ENCODE data around the gene CDK17.
"Not testable (repeated sequence)": the region's sequence is repeated elsewhere in the genome, so short reads cannot be mapped to it uniquely, and the experiment has no call there.

CDK17 gene

GRCh38 chr12:96327346-96327745 is 72.9 kb downstream of the CDK17 start:
- no peak overlapping the region for H3K27ac ChIP-seq
- no peak for TF ChIP-seq ZFX (IDR thresholded peaks at IDR 0.05; ENCODE audit: borderline replicate concordance)
- TF ChIP-seq, protein P1, sequence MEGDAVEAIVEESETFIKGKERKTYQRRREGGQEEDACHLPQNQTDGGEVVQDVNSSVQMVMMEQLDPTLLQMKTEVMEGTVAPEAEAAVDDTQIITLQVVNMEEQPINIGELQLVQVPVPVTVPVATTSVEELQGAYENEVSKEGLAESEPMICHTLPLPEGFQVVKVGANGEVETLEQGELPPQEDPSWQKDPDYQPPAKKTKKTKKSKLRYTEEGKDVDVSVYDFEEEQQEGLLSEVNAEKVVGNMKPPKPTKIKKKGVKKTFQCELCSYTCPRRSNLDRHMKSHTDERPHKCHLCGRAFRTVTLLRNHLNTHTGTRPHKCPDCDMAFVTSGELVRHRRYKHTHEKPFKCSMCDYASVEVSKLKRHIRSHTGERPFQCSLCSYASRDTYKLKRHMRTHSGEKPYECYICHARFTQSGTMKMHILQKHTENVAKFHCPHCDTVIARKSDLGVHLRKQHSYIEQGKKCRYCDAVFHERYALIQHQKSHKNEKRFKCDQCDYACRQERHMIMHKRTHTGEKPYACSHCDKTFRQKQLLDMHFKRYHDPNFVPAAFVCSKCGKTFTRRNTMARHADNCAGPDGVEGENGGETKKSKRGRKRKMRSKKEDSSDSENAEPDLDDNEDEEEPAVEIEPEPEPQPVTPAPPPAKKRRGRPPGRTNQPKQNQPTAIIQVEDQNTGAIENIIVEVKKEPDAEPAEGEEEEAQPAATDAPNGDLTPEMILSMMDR (IDR thresholded peaks at IDR 0.05), result no peak

DNA sequence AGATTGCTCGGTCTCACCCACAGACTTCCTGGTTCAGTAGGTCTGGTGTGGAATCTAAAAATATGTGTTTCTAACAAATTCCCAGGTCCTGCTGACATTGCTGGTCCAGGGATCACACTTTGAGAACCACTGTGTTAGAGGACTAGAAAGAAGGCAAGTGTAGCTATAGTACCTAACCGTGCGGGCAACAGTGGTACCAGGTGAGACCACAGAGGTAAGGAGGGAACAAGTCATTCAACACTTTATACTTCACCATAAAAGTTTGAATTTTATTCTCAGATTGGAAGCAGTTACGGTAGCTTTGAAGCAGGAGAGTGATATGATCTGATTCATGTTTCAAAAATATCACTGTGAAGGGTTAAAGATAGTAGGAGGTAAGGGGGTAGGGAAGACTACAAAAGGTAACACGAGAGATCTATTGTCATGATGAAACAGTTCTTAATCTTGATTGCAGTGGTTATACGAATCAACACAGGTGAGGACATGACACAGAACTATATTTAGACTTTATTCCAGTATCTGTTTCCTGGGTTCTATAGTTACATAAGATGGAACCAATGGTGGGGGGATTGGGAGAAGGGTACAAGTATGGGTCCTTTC is 73.5 kb downstream of the CDK17 start:
- no peak for TF ChIP-seq ZFX (IDR thresholded peaks at IDR 0.05; ENCODE audit: borderline replicate concordance)
- TF ChIP-seq, protein P1 (IDR thresholded peaks at IDR 0.05), result no peak
- no peak overlapping the region for H3K27ac ChIP-seq

GRCh38 chr12:96323906-96324305 is 76.3 kb downstream of the CDK17 start:
- no peak for TF ChIP-seq ZFX (IDR thresholded peaks at IDR 0.05; ENCODE audit: borderline replicate concordance)
- TF ChIP-seq, protein P1 (IDR thresholded peaks at IDR 0.05), result no peak
- H3K27ac ChIP-seq, result peak overlapping the region; percentile 45

GRCh38 chr12:96322720-96323119 is 77.5 kb downstream of the CDK17 start:
- H3K27ac ChIP-seq, result no peak overlapping the region
- no peak for TF ChIP-seq ZFX (IDR thresholded peaks at IDR 0.05; ENCODE audit: borderline replicate concordance)
- TF ChIP-seq, protein P1 (IDR thresholded peaks at IDR 0.05), result no peak

GRCh38 chr12:96321941-96322340 is 78.3 kb downstream of the CDK17 start:
- no peak for TF ChIP-seq ZFX (IDR thresholded peaks at IDR 0.05; ENCODE audit: borderline replicate concordance)
- TF ChIP-seq, protein P1 (IDR thresholded peaks at IDR 0.05), result no peak
- no peak overlapping the region for H3K27ac ChIP-seq

- H3K27ac ChIP-seq, result not testable (repeated sequence)
Measured at GRCh38 chr12:96317801-96318200, 82.4 kb downstream of the CDK17 start.

GRCh38 chr12:96315741-96316481 is 84.3 kb downstream of the CDK17 start:
- H3K27ac ChIP-seq, result not testable (repeated sequence)

- H3K27ac ChIP-seq, result no peak overlapping the region
Measured at GRCh38 chr12:96314723-96315122, 85.5 kb downstream of the CDK17 start.

More at GRCh38 chr12:96314723-96315122, 85.5 kb downstream of the CDK17 start:
- TF ChIP-seq, protein P1 (IDR thresholded peaks at IDR 0.05), result no peak
- TF ChIP-seq ZFX (IDR thresholded peaks at IDR 0.05; ENCODE audit: borderline replicate concordance), result no peak
